ENCODE measurements around the gene TXNRD2.

DNA sequence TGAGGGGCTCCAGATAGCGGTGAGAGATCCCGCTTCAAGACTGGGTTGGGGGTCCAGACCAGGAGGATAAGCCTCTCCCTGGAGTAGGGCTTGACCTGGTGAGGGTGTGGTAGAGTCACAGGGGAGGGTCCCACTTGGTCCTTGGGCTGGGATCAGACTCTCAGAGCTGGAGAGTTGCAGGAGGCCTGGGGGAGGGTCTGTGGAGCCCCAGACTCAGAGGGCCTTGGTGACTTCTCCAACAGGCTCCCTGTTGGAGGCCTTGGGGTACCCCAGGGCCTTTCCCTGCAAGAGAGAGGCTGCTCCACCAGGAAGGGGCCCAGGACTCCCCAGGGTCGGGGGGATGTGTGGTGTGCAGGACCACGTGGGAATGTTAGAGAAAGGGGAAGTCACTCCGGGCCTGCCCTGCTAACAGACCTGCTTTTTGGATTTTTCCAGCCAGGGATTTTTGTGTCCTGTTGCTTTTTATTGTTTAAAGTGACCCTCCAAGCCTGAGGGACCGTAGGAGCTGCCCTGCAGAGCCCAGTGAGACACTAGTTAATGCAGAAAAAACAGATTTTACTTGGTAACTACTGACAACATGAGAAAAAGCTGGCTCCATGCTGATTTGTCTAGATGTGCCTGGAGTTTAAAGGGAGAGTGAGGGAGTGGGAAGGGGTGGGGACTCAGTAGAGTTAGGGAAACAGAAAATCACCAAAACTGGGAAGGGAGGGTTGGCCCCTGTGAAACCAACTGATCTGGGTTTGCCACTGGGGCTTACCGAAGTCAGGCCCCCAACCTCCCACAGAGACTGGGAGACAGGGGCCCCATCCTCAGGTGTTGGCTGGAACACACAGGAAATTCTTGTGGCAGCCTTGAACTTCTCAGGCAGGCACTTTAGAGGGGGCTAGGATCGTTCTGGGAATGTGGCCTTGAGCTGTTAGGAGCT lies 801 bp upstream of the TXNRD2 start:
- TF ChIP-seq, protein P1, sequence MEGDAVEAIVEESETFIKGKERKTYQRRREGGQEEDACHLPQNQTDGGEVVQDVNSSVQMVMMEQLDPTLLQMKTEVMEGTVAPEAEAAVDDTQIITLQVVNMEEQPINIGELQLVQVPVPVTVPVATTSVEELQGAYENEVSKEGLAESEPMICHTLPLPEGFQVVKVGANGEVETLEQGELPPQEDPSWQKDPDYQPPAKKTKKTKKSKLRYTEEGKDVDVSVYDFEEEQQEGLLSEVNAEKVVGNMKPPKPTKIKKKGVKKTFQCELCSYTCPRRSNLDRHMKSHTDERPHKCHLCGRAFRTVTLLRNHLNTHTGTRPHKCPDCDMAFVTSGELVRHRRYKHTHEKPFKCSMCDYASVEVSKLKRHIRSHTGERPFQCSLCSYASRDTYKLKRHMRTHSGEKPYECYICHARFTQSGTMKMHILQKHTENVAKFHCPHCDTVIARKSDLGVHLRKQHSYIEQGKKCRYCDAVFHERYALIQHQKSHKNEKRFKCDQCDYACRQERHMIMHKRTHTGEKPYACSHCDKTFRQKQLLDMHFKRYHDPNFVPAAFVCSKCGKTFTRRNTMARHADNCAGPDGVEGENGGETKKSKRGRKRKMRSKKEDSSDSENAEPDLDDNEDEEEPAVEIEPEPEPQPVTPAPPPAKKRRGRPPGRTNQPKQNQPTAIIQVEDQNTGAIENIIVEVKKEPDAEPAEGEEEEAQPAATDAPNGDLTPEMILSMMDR (IDR thresholded peaks at IDR 0.05; ENCODE audit: poor library complexity, severe bottlenecking), result no peak
- TF ChIP-seq EZH2 (IDR thresholded peaks at IDR 0.05; ENCODE audit: borderline replicate concordance, insufficient read depth, low read length, poor library complexity, severe bottlenecking) (no peak), EP300 (conservative IDR thresholded peaks at IDR 0.05; ENCODE audit: poor library complexity, severe bottlenecking) (no peak), POLR2AphosphoS5 (IDR thresholded peaks at IDR 0.05) (no peak), SMC3 (conservative IDR thresholded peaks at IDR 0.05; ENCODE audit: poor library complexity) (no peak)
